Measurements from ENCODE around the gene ARHGAP24.

ARHGAP24 gene

DNA sequence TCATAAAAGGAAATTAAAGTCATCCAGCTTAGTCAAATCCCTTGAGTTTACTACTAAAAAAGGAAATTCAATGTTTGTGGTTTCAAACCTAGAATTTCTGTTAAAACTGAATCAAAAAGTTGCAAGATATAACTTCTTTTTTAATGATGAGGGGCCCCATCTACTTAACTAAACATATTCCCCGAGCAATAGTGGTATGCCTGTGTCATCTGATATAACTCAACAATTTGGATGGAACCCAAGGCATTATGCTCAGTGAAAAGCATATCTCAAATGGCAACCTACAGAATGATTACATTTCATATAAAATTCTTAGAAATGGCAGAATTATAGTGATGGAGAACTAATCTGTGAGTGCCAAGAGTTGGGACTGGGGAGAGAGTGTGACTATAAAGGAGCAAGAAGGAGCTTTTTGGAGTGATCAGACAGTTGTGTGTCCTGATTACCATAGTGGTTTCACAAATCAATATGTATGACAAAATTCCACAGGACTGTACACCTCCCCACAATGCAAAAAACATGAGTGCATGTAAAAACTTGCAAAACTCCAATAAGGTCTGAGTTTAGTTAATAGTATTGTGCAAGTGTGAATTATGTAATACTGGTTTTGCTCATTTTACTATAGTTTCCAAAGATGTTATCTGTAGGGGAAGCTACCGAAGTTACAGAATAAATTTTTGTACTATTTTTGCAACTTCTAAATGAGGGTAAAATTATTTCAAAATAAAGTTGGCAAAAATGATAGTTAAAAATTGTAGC lies 323.2 kb downstream of the ARHGAP24 start:
- H3K4me3 ChIP-seq (replicated peaks; ENCODE audit: low read depth, low read length) = no peak overlapping the region
- no peak for DNase-seq (ENCODE audit: extremely low read depth, low read depth)
- TF ChIP-seq, protein P1, sequence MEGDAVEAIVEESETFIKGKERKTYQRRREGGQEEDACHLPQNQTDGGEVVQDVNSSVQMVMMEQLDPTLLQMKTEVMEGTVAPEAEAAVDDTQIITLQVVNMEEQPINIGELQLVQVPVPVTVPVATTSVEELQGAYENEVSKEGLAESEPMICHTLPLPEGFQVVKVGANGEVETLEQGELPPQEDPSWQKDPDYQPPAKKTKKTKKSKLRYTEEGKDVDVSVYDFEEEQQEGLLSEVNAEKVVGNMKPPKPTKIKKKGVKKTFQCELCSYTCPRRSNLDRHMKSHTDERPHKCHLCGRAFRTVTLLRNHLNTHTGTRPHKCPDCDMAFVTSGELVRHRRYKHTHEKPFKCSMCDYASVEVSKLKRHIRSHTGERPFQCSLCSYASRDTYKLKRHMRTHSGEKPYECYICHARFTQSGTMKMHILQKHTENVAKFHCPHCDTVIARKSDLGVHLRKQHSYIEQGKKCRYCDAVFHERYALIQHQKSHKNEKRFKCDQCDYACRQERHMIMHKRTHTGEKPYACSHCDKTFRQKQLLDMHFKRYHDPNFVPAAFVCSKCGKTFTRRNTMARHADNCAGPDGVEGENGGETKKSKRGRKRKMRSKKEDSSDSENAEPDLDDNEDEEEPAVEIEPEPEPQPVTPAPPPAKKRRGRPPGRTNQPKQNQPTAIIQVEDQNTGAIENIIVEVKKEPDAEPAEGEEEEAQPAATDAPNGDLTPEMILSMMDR (IDR thresholded peaks at IDR 0.05; ENCODE audit: low read depth, low read length, missing control alignments) = no peak

DNA sequence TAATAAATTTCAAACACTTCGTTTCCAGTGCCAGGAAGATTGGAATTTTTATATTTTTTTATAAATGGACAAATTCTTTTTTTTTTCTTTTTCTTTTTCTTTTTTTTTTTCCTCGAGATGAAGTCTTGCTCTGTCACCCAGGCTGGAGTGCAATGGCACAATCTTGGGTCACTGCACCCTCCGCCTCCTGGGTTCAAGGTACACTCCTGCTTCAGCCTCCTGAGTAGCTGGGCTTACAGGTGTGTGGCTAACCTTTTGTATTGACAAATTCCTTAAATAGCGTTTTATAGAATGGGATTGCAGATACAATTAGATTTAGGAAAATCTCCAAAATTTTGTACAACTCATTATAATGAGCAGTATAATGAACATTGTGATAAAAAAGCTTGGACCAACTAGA lies 328.9 kb downstream of the ARHGAP24 start:
- TF ChIP-seq, protein P1 (IDR thresholded peaks at IDR 0.05; ENCODE audit: low read depth, low read length, missing control alignments) = no peak
- H3K4me3 ChIP-seq (replicated peaks; ENCODE audit: low read depth, low read length) = no peak overlapping the region
- no peak for DNase-seq (ENCODE audit: extremely low read depth, low read depth)

DNA sequence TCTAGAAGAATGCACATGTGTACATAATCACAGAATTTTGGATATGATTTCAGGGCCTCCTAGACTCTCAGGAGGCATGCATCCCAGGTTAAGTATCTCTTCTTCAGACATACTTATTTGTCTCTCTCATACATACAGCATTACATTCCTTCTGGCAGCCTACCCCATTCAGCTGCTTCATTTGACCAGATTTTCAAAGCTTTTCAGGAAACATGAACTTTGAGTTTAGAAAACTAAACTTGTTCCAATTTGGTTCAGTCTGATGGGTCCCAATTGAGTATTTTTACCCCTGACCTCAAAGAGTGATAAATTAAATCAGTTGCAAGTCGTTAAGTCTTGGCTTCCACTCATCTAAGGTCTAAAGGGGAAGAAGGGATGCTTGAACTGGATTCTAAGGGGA lies 330.9 kb downstream of the ARHGAP24 start:
- DNase-seq (ENCODE audit: extremely low read depth, low read depth) = no peak
- TF ChIP-seq, protein P1 (IDR thresholded peaks at IDR 0.05; ENCODE audit: low read depth, low read length, missing control alignments) = no peak
- H3K4me3 ChIP-seq (replicated peaks; ENCODE audit: low read depth, low read length) = no peak overlapping the region

DNA sequence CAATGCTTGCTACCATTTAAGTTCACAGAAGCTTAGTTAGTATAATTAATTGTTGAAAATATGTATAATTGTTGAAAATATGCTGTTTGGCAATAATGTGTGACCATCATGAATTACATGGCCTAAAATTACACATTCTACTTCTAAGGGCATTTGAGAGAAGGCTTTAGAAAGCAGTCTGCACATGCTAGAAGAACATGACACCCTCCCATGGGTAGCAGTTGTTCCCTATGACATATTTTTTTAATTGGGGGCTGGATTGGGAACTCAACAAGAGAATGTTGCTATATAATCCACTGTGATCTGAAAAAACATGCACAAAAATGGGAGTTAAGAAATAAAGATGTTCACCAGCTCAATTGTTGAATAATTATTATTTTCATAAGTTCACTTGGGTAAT lies 331.4 kb downstream of the ARHGAP24 start:
- H3K4me3 ChIP-seq (replicated peaks; ENCODE audit: low read depth, low read length) = no peak overlapping the region
- no peak for DNase-seq (ENCODE audit: extremely low read depth, low read depth)
- TF ChIP-seq, protein P1 (IDR thresholded peaks at IDR 0.05; ENCODE audit: low read depth, low read length, missing control alignments) = no peak

DNA sequence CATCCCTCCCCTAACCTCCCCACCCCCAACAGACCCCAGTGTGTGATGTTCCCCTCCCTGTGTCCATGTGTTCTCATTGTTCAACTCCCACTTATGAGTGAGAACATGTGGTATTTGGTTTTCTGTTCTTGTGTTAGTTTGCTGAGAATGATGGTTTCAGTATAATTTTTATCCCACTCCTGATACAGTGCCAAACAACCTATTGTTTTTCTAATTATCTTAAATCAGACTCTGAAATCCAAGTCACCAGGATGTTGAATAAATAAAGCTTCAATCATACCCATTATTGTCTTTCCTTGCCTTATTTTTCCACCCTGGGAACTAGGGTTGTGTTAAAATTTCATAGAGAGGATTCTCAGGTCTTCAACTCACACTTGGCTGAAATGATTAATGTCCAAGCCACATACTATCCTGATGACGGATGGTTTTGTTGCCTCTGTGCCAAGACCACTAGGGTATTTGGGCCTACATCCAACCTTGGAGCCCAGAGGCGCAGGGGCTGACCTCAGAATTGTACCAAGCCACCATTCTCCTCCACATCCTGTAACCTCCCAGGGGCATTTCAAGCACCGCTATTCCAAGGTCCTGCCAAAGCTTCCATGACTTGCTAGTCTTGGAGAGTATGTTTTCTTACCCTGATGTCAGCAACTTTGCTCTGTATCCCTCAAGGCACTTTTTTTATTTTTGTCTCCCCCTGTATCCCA lies 332.4 kb downstream of the ARHGAP24 start:
- H3K4me3 ChIP-seq (replicated peaks; ENCODE audit: low read depth, low read length) = no peak overlapping the region
- TF ChIP-seq, protein P1 (IDR thresholded peaks at IDR 0.05; ENCODE audit: low read depth, low read length, missing control alignments) = no peak
- DNase-seq (ENCODE audit: extremely low read depth, low read depth) = no peak

DNA sequence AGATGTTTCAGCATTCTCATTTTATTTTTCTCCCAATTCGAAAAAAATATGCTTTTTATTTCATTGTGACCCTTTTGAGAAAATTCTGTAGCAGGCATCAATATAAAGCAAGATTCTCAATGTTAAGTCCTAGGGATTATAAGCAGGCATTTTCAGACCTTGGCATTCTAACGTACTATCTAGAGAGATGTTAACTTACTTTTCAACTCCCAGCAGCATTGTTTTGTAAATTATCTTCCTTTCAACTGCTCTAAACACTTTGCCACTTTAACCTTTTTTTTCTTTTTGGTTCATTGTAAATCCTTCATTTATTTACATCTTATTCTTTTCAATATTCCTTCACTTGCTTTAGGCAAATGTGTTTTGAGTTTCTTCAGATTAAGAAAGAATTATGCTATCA lies 333.2 kb downstream of the ARHGAP24 start:
- DNase-seq (ENCODE audit: extremely low read depth, low read depth) = no peak
- H3K4me3 ChIP-seq (replicated peaks; ENCODE audit: low read depth, low read length) = no peak overlapping the region
- TF ChIP-seq, protein P1 (IDR thresholded peaks at IDR 0.05; ENCODE audit: low read depth, low read length, missing control alignments) = no peak

Data from HFF-Myc (cell line).